Measurements from ENCODE around the gene SPSB4. TPM values are rescaled to one million over a fixed set of nuclear protein-coding genes. Genes with fewer than 3 reads are reported as not detected.

Gene SPSB4
- total and polyA plus RNA-seq, 2 experiments from 2014 or later = 57.0 to 82.2 TPM

DNA sequence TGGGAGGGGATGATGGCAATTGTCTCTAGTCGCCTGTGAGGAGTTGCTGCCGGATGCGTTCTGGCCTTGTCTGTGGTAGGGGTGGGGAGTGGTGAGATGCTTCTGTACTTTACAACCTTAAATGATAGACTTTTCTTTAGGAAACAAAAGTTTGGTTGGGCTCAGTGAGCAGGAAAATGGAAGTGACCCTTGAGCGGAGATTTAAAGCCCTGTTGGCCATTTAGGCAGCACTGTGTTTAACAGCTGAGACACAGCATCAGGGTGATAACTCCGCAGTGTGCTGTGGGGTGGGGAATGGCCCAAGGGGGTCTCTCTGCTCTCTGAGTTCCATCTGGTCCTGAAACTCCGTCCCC is 36.6 kb downstream of the SPSB4 start:
- no peak for DNase-seq (ENCODE audit: low read depth in 1 of 2, low spot score in 1 of 2)
- Histone ChIP-seq H3K4me1 (ENCODE audit: low read depth) (peaks cover 74% of the 10 kb centered on the region), H3K27me3 (no peaks in the 10 kb centered on the region), H3K36me3 (no peaks in the 10 kb centered on the region), H3K9me3 (ENCODE audit: low read depth) (no peaks in the 10 kb centered on the region), H3K4me3 (no peak overlapping the region), H3K27ac (peak overlapping the region; percentile 95)
- TF ChIP-seq, protein P1, sequence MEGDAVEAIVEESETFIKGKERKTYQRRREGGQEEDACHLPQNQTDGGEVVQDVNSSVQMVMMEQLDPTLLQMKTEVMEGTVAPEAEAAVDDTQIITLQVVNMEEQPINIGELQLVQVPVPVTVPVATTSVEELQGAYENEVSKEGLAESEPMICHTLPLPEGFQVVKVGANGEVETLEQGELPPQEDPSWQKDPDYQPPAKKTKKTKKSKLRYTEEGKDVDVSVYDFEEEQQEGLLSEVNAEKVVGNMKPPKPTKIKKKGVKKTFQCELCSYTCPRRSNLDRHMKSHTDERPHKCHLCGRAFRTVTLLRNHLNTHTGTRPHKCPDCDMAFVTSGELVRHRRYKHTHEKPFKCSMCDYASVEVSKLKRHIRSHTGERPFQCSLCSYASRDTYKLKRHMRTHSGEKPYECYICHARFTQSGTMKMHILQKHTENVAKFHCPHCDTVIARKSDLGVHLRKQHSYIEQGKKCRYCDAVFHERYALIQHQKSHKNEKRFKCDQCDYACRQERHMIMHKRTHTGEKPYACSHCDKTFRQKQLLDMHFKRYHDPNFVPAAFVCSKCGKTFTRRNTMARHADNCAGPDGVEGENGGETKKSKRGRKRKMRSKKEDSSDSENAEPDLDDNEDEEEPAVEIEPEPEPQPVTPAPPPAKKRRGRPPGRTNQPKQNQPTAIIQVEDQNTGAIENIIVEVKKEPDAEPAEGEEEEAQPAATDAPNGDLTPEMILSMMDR (IDR thresholded peaks at IDR 0.05; ENCODE audit: low read depth, low read length) = no peak

DNA sequence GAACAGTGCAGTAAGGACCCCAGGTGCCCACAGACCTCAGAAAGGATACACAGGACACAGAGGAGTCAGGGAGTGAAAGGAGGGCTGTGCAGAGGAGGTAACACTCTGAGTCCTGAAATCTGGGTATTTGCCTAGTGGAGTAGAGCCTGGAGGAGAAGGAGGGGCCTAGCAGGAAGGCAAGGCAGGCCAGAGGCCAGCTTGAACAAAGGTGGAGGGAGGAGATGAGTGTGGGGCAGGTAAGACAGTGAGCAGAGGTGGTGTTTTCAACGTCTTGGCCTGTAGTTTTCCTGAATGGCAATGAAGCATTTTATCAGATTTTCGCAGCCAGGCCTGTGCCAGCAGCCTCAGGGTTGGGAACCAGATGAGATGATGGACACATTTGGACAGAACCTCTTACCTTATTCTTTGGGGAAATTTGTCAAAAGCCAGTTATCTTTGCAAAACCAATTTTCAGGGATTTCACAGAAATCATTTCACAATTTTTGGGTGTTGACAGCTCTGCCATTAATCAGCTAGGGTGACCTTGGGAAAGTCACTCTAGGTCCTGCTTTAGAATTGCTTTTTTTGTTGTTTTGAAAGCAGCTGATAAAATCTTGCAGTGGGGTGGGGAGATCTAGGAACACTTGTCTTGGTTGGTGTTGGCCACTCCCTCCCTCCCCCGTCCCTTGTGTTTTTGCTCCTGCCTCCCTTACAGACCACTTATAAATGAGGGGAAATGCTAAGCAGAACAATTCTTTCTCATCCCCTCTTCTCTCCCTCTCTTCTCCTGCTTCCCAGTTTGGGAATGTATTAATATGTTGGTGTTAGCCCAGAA is 38.4 kb downstream of the SPSB4 start:
- TF ChIP-seq, protein P1 (IDR thresholded peaks at IDR 0.05; ENCODE audit: low read depth, low read length) = no peak
- Histone ChIP-seq H3K4me1 (ENCODE audit: low read depth) (peaks cover 63% of the 10 kb centered on the region), H3K4me3 (no peak overlapping the region), H3K27ac (peak overlapping the region; percentile 95), H3K36me3 (no peaks in the 10 kb centered on the region), H3K9me3 (ENCODE audit: low read depth) (no peaks in the 10 kb centered on the region), H3K27me3 (no peaks in the 10 kb centered on the region)
- DNase-seq (ENCODE audit: low read depth in 1 of 2, low spot score in 1 of 2) = no peak

DNA sequence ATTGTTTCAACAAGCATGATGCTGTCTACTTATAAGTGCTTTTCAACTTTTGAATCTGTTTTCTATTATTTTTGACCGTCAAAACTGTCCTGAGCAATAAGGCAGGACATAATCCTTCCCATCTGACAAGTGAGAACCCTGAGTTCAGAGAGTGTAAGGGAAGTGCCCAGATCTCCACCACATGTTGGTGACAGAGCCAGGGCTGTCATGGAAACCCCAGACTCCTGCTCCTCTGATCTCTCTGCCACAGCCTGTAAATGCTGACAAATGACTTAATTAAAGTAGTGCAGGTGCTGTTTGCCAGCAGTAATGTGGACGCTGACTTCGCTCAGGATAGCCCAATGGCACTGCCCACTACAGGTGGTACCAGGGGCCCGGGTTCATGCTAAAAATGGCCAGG is 40.3 kb downstream of the SPSB4 start:
- TF ChIP-seq, protein P1 (IDR thresholded peaks at IDR 0.05; ENCODE audit: low read depth, low read length) = no peak
- H3K27me3 ChIP-seq = no peaks in the 10 kb centered on the region
- H3K36me3 ChIP-seq = no peaks in the 10 kb centered on the region
- no peak for DNase-seq (ENCODE audit: low read depth in 1 of 2, low spot score in 1 of 2)
- H3K9me3 ChIP-seq (ENCODE audit: low read depth) = no peaks in the 10 kb centered on the region
- peak overlapping the region; percentile 61 for H3K27ac ChIP-seq
- H3K4me3 ChIP-seq = no peak overlapping the region
- H3K4me1 ChIP-seq (ENCODE audit: low read depth) = peaks cover 44% of the 10 kb centered on the region

- no peak overlapping the region for H3K27ac ChIP-seq
- H3K4me3 ChIP-seq = no peak overlapping the region
- DNase-seq (ENCODE audit: low read depth in 1 of 2, low spot score in 1 of 2) = no peak
- H3K4me1 ChIP-seq (ENCODE audit: low read depth) = peaks cover 36% of the 10 kb centered on the region
- no peaks in the 10 kb centered on the region for H3K36me3 ChIP-seq
- TF ChIP-seq, protein P1 (IDR thresholded peaks at IDR 0.05; ENCODE audit: low read depth, low read length) = no peak
- H3K27me3 ChIP-seq = no peaks in the 10 kb centered on the region
- no peaks in the 10 kb centered on the region for H3K9me3 ChIP-seq (ENCODE audit: low read depth)
These were observed 41.5 kb downstream of the SPSB4 start for GRCh38 chr3:141092663-141093062.

GRCh38 chr3:141093397-141093796 is 42.2 kb downstream of the SPSB4 start:
- Histone ChIP-seq H3K4me3 (no peak overlapping the region), H3K27ac (no peak overlapping the region), H3K36me3 (no peaks in the 10 kb centered on the region), H3K9me3 (ENCODE audit: low read depth) (no peaks in the 10 kb centered on the region), H3K4me1 (ENCODE audit: low read depth) (peaks cover 41% of the 10 kb centered on the region), H3K27me3 (no peaks in the 10 kb centered on the region)
- TF ChIP-seq, protein P1 (IDR thresholded peaks at IDR 0.05; ENCODE audit: low read depth, low read length) = no peak
- no peak for DNase-seq (ENCODE audit: low read depth in 1 of 2, low spot score in 1 of 2)

Measured in cardiac muscle cell (in vitro differentiated cells and primary cell).